PC-3 (cell line): ENCODE measurements around the gene EXD2. TPM values are rescaled to one million over a fixed set of nuclear protein-coding genes. Genes with fewer than 3 reads are reported as not detected.

ENCODE experiments used
- ATAC-seq: fragments of 200-7000 bp; cut with Tn5 transposase; 2 replicates; pipeline ENCODE4 v1.9.1; 2020; ENCODE audit warnings: mild to moderate bottlenecking, moderate library complexity
- BruUV-seq: library from RNA; stranded (reverse); fragments of 400-500 nt; replicated peaks from 2 replicates; lab custom pipeline; 2021; lab: Mats Ljungman, UMichigan
- CTCF ChIA-PET: fragments of 300-600 bp; sonication (Branson Sonifier 250); formaldehyde crosslinking; loops from one replicate; lab custom pipeline; 2022; ENCODE audit warnings: antibody characterized with exemption; lab: Charles Lee
- POLR2A ChIA-PET: fragments of 300-600 bp; sonication (Branson Sonifier 250); formaldehyde crosslinking; loops from one replicate; lab custom pipeline; 2022; ENCODE audit warnings: antibody characterized with exemption; ENCODE audit not compliant: unreplicated experiment; lab: Charles Lee
- DNase-seq: peaks from one replicate; pipeline ENCODE4 v3.0.0-alpha.2; 2015
- H2AFZ ChIP-seq: fragments of 300-600 bp; sonication (generic); 2 replicates; pipeline ENCODE4 v1.6.0; 2016; ENCODE audit warnings: antibody characterized with exemption, low read length
- H3F3A ChIP-seq: fragments of 300-600 bp; sonication (generic); one replicate; pipeline ENCODE4 v1.6.0; 2017; ENCODE audit warnings: antibody characterized with exemption, low read length, control low read depth, mild to moderate bottlenecking; ENCODE audit not compliant: unreplicated experiment
- H3K27ac ChIP-seq: fragments of 300-600 bp; sonication (generic); 2 replicates; pipeline ENCODE4 v1.5.1; 2016; ENCODE audit warnings: mild to moderate bottlenecking, low read length
- H3K27me3 ChIP-seq: fragments of 300-600 bp; sonication (generic); 2 replicates; pipeline ENCODE4 v1.6.1; 2016; ENCODE audit warnings: low read length, mixed read lengths
- H3K36me3 ChIP-seq: fragments of 300-600 bp; sonication (generic); 2 replicates; pipeline ENCODE4 v1.6.1; 2016; ENCODE audit warnings: low read depth, mixed run types, low read length, mixed read lengths
- H3K4me1 ChIP-seq: fragments of 300-600 bp; sonication (generic); 2 replicates; pipeline ENCODE4 v1.5.1; 2016; ENCODE audit warnings: low read length; ENCODE audit not compliant: insufficient read depth
- H3K4me2 ChIP-seq: fragments of 300-600 bp; sonication (generic); 2 replicates; pipeline ENCODE4 v1.6.0; 2016; ENCODE audit warnings: low read length
- H3K4me3 ChIP-seq: fragments of 300-600 bp; sonication (generic); 2 replicates; pipeline ENCODE4 v1.5.1; 2016; ENCODE audit warnings: mild to moderate bottlenecking, low read length, mixed read lengths
- H3K79me2 ChIP-seq: fragments of 300-600 bp; sonication (generic); 2 replicates; pipeline ENCODE4 v1.6.1; 2017; ENCODE audit warnings: low read length, mixed read lengths
- H3K9ac ChIP-seq: fragments of 300-600 bp; sonication (generic); 2 replicates; pipeline ENCODE4 v1.6.0; 2016; ENCODE audit warnings: mild to moderate bottlenecking, low read length
- H3K9me2 ChIP-seq: fragments of 300-600 bp; sonication (generic); replicated peaks from 2 replicates; pipeline ENCODE4 v1.6.1; 2016; ENCODE audit warnings: mixed run types, low read length, mixed read lengths
- H3K9me3 ChIP-seq: fragments of 300-600 bp; sonication (generic); 2 replicates; pipeline ENCODE4 v1.6.1; 2016; ENCODE audit warnings: low read length, mixed read lengths
- H4K20me1 ChIP-seq: fragments of 300-600 bp; sonication (generic); 2 replicates; pipeline ENCODE4 v1.6.1; 2016; ENCODE audit warnings: low read length, mixed read lengths
- EZH2 ChIP-seq: fragments of 300-600 bp; sonication (generic); IDR thresholded peaks from one replicate; pipeline ENCODE4 v1.6.1; 2017; ENCODE audit warnings: antibody characterized with exemption, mild to moderate bottlenecking, low read length; ENCODE audit not compliant: unreplicated experiment
- EZH2phosphoT487 ChIP-seq: fragments of 300-600 bp; sonication (generic); IDR thresholded peaks from 2 replicates; pipeline ENCODE4 v1.6.1; 2018; ENCODE audit warnings: mild to moderate bottlenecking, antibody characterized with exemption, low read length, borderline replicate concordance
- intact Hi-C: fragments of 100-400 bp; cut with micrococcal nuclease; formaldehyde crosslinking; loops from 2 replicates; pipeline ENCODE4 v1.9.0; 2023
- total RNA-seq: library from RNA; depleted of rRNA; stranded (reverse); fragments of >200 nt; gene quantifications from 2 replicates; pipeline ENCODE4 v1.2.3, GENCODE V29; 2014
- TF ChIP-seq, protein P1 (sequence below): fragments of 300-600 bp; sonication (generic); conservative IDR thresholded peaks from 2 replicates; pipeline ENCODE4 v1.5.1; 2017; ENCODE audit warnings: antibody characterized with exemption, low read depth, mild to moderate bottlenecking, low read length

The EXD2 gene
- total RNA-seq, 1 experiment from 2014 or later, result 19.9 TPM

GRCh38 chr14:69183735-69184134 lies 7.6 kb upstream of the EXD2 start:
- ChIA-PET POLR2A (interaction anchor here (0.7 kb wide), 1 partner anchor 42 kb away, joined by 4 read pairs; no protein-coding TSS in a partner anchor), CTCF (no interaction called here)
- BruUV-seq, result no TSS peak
- no peak overlapping the region for H3K9ac ChIP-seq
- no peak for DNase-seq
- TF ChIP-seq, protein P1, sequence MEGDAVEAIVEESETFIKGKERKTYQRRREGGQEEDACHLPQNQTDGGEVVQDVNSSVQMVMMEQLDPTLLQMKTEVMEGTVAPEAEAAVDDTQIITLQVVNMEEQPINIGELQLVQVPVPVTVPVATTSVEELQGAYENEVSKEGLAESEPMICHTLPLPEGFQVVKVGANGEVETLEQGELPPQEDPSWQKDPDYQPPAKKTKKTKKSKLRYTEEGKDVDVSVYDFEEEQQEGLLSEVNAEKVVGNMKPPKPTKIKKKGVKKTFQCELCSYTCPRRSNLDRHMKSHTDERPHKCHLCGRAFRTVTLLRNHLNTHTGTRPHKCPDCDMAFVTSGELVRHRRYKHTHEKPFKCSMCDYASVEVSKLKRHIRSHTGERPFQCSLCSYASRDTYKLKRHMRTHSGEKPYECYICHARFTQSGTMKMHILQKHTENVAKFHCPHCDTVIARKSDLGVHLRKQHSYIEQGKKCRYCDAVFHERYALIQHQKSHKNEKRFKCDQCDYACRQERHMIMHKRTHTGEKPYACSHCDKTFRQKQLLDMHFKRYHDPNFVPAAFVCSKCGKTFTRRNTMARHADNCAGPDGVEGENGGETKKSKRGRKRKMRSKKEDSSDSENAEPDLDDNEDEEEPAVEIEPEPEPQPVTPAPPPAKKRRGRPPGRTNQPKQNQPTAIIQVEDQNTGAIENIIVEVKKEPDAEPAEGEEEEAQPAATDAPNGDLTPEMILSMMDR, result no peak
- TF ChIP-seq EZH2phosphoT487 (no peak), EZH2 (no peak)
- no peaks in the 10 kb centered on the region for H3K9me3 ChIP-seq
- H3K27me3 ChIP-seq, result no peaks in the 10 kb centered on the region
- no peaks in the 10 kb centered on the region for H4K20me1 ChIP-seq
- no peaks in the 10 kb centered on the region for H3K9me2 ChIP-seq
- intact Hi-C loops, result no loop called here
- H3K4me3 ChIP-seq, result no peak overlapping the region
- H3K4me1 ChIP-seq, result no peaks in the 10 kb centered on the region
- no peak overlapping the region for H3K4me2 ChIP-seq
- peak; percentile 49 for ATAC-seq
- no peaks in the 10 kb centered on the region for H3K79me2 ChIP-seq
- H3K36me3 ChIP-seq, result no peaks in the 10 kb centered on the region
- H3K27ac ChIP-seq, result no peak overlapping the region
- H3F3A ChIP-seq, result no peaks in the 10 kb centered on the region
- H2AFZ ChIP-seq, result no peak overlapping the region

- no peaks in the 10 kb centered on the region for H3K27me3 ChIP-seq
- intact Hi-C loops, result loop anchor here (10.0 kb wide), 1 partner anchor 215 kb away; the partner anchor contains the start of gene ACTN1
- BruUV-seq, result no TSS peak
Observed at GRCh38 chr14:69190191-69190590, 1.1 kb upstream of the EXD2 start.

DNA sequence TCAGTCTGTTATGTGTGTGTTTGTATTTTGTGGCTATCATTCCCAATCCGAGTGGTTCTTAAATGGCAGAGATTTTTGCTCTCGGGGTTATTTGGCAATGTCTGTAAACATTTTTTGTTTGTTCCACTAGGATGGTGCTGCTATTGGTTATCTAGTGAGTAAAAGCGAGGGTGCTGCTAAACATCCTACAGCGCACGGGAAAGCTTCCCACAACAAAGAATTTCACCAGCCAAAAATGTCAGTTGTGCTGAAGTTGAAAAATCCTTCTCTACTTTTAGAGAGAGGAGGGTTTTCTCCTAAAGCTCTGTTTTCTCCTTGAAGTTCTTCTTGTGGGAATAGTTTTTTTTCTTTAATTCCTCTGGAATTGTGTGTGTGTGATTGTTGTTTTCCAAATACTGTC lies 2.4 kb downstream of the EXD2 start:
- no peak for DNase-seq
- intact Hi-C loops, result loop anchor here (10.0 kb wide), 1 partner anchor 219 kb away; the partner anchor contains the start of gene ACTN1
- Histone ChIP-seq H3K79me2 (peaks cover 41% of the 10 kb centered on the region), H3K4me1 (peaks cover 13% of the 10 kb centered on the region), H3K9me2 (no peaks in the 10 kb centered on the region), H3F3A (no peaks in the 10 kb centered on the region), H4K20me1 (no peaks in the 10 kb centered on the region), H3K9ac (no peak overlapping the region), H3K9me3 (no peaks in the 10 kb centered on the region), H3K4me3 (no peak overlapping the region), H3K4me2 (no peak overlapping the region), H3K36me3 (no peaks in the 10 kb centered on the region), H3K27me3 (no peaks in the 10 kb centered on the region), H2AFZ (no peak overlapping the region), H3K27ac (no peak overlapping the region)
- ATAC-seq, result no peak
- TF ChIP-seq EZH2phosphoT487, result no peak
- CTCF ChIA-PET, result no interaction called here
- POLR2A ChIA-PET, result no interaction called here
- no TSS peak for BruUV-seq

More at GRCh38 chr14:69190191-69190590, 1.1 kb upstream of the EXD2 start:
- DNase-seq (no peak), ATAC-seq (no peak)
- no peak overlapping the region for H3K27ac ChIP-seq
- H3K36me3 ChIP-seq, result no peaks in the 10 kb centered on the region
- TF ChIP-seq EZH2, result no peak
- TF ChIP-seq, protein P1, result no peak
- no peak for TF ChIP-seq EZH2phosphoT487
- H3K79me2 ChIP-seq, result peaks cover 27% of the 10 kb centered on the region
- ChIA-PET POLR2A (no interaction called here), CTCF (no interaction called here)
- no peaks in the 10 kb centered on the region for H3K9me3 ChIP-seq
- peaks cover 13% of the 10 kb centered on the region for H3K4me1 ChIP-seq
- H3K4me2 ChIP-seq, result no peak overlapping the region
- H3K9me2 ChIP-seq, result no peaks in the 10 kb centered on the region
- H3K9ac ChIP-seq, result no peak overlapping the region
- no peaks in the 10 kb centered on the region for H4K20me1 ChIP-seq
- no peaks in the 10 kb centered on the region for H3F3A ChIP-seq
- no peak overlapping the region for H2AFZ ChIP-seq
- H3K4me3 ChIP-seq, result no peak overlapping the region
